ENCODE data around the gene VASH1. TPM values are rescaled to one million over a fixed set of nuclear protein-coding genes. Genes with fewer than 3 reads are reported as not detected.

The VASH1 gene
- total and polyA plus RNA-seq, 2 donors from 2014 or later: 4.1 to 14.7 TPM

- DNase-seq (peak in 1 of 5 donors; percentile 39), FAIRE-seq (no peak)
- no peak overlapping the region for H3K27ac ChIP-seq (ENCODE audit: low read depth in 2 of 2, low read length in 2 of 2)
- H3K36me3 ChIP-seq (ENCODE audit: control insufficient read depth in 2 of 3, insufficient read depth in 3 of 3, low read length in 3 of 3): peaks cover 0 to 29% (median 6%) of the 10 kb centered on the region in 3 donors
- H3K4me1 ChIP-seq (ENCODE audit: control insufficient read depth in 2 of 3, insufficient read depth in 2 of 3, low read depth in 1 of 3, low read length in 3 of 3): peaks cover 2 to 8% (median 8%) of the 10 kb centered on the region in 3 donors
- TF ChIP-seq CTCF (IDR thresholded peaks at IDR 0.05; ENCODE audit: borderline replicate concordance, extremely low read depth, insufficient read depth): peak; percentile 32
- no peaks in the 10 kb centered on the region for H3K27me3 ChIP-seq (ENCODE audit: control insufficient read depth, insufficient read depth, low read length)
- H3K4me3 ChIP-seq (ENCODE audit: low read length in 3 of 3): peak overlapping the region; percentile 19 to 31 (median 23)
- intact Hi-C loops (cut with DNase I): no loop called here
- H3K9me3 ChIP-seq (ENCODE audit: control insufficient read depth in 2 of 3, insufficient read depth in 1 of 3, low read length in 3 of 3): no peaks in the 10 kb centered on the region
- peak overlapping the region in 2 of 3 donors; percentile 11 to 13 for H3K9ac ChIP-seq (ENCODE audit: low read length in 3 of 3)
Observed at GRCh38 chr14:76810953-76811400, 49.7 kb downstream of the VASH1 start.

GRCh38 chr14:76811561-76811960, 50.3 kb downstream of the VASH1 start:
- intact Hi-C loops (cut with DNase I): no loop called here
- DNase-seq (no peak), FAIRE-seq (no peak)
- Histone ChIP-seq H3K27me3 (ENCODE audit: control insufficient read depth, insufficient read depth, low read length) (no peaks in the 10 kb centered on the region), H3K4me1 (ENCODE audit: control insufficient read depth in 2 of 3, insufficient read depth in 2 of 3, low read depth in 1 of 3, low read length in 3 of 3) (peaks cover 2 to 8% (median 8%) of the 10 kb centered on the region in 3 donors), H3K9ac (ENCODE audit: low read length in 3 of 3) (peak overlapping the region; percentile 24 to 86 (median 41)), H3K36me3 (ENCODE audit: control insufficient read depth in 2 of 3, insufficient read depth in 3 of 3, low read length in 3 of 3) (peaks cover 0 to 23% (median 6%) of the 10 kb centered on the region in 3 donors), H3K9me3 (ENCODE audit: control insufficient read depth in 2 of 3, insufficient read depth in 1 of 3, low read length in 3 of 3) (no peaks in the 10 kb centered on the region), H3K27ac (ENCODE audit: low read depth in 2 of 2, low read length in 2 of 2) (no peak overlapping the region), H3K4me3 (ENCODE audit: low read length in 3 of 3) (peak overlapping the region; percentile 61 to 88 (median 68))
- TF ChIP-seq CTCF (IDR thresholded peaks at IDR 0.05; ENCODE audit: borderline replicate concordance, extremely low read depth, insufficient read depth): no peak

- peak in 1 of 5 donors; percentile 55 for DNase-seq
- Histone ChIP-seq H3K9me3 (ENCODE audit: control insufficient read depth in 2 of 3, insufficient read depth in 1 of 3, low read length in 3 of 3) (no peaks in the 10 kb centered on the region), H3K4me1 (ENCODE audit: control insufficient read depth in 2 of 3, insufficient read depth in 2 of 3, low read depth in 1 of 3, low read length in 3 of 3) (peaks cover 2 to 8% (median 8%) of the 10 kb centered on the region in 3 donors), H3K4me3 (ENCODE audit: low read length in 3 of 3) (peak overlapping the region; percentile 61 to 88 (median 68)), H3K27ac (ENCODE audit: low read depth in 2 of 2, low read length in 2 of 2) (peak overlapping the region; percentile 29 to 81), H3K9ac (ENCODE audit: low read length in 3 of 3) (peak overlapping the region; percentile 24 to 86 (median 45)), H3K27me3 (ENCODE audit: control insufficient read depth, insufficient read depth, low read length) (no peaks in the 10 kb centered on the region), H3K36me3 (ENCODE audit: control insufficient read depth in 2 of 3, insufficient read depth in 3 of 3, low read length in 3 of 3) (peaks cover 0 to 19% (median 6%) of the 10 kb centered on the region in 3 donors)
- intact Hi-C loops (cut with DNase I): no loop called here
- no peak for FAIRE-seq
- TF ChIP-seq CTCF (IDR thresholded peaks at IDR 0.05; ENCODE audit: borderline replicate concordance, extremely low read depth, insufficient read depth): no peak
Observed at GRCh38 chr14:76812093-76812421, 50.8 kb downstream of the VASH1 start.

Data from kidney (tissue), 14 donors.